Measurements from ENCODE around the gene BMP6. TPM values are rescaled to one million over a fixed set of nuclear protein-coding genes. Genes with fewer than 3 reads are reported as not detected.
"Not testable (repeated sequence)": the region's sequence is repeated elsewhere in the genome, so short reads cannot be mapped to it uniquely, and the experiment has no call there.

The BMP6 gene
- total RNA-seq, 1 donor from 2014 or later: 281 TPM

DNA sequence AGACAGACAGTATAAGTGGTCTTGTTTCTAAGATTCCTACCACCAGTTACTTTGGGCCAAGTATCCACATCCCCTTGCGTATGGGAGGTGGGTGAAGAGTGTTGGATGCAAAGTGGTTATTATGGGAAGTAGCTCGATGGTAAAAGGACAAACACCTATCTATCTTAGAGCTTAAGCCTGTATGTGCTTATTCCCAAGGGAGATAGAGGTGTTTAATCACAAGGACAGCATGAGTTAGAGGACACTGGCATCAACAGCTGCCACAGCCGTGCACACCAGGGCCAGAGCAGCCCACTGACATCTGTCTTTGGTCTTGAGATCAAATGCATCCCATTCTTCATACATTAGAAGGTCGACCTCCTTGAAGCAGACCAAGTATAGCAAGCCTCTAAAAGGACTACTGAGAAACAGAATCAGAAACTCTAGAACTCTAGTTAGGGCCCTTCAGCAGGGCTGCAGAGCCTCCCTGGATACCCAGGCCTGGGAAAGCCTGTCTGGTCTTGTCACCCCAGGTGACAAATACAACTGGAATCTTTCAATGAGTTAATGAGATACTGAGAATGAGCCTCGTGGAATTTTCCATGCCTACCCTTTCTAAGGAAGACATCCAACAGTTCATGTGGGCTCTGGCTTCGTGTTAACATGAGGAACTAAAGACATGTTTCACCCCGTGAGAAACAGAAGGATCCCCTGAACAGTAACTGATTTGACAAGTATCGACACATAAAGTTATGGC lies 156.0 kb downstream of the BMP6 start:
- no peak for DNase-seq (ENCODE audit: low read depth, low spot score)

DNA sequence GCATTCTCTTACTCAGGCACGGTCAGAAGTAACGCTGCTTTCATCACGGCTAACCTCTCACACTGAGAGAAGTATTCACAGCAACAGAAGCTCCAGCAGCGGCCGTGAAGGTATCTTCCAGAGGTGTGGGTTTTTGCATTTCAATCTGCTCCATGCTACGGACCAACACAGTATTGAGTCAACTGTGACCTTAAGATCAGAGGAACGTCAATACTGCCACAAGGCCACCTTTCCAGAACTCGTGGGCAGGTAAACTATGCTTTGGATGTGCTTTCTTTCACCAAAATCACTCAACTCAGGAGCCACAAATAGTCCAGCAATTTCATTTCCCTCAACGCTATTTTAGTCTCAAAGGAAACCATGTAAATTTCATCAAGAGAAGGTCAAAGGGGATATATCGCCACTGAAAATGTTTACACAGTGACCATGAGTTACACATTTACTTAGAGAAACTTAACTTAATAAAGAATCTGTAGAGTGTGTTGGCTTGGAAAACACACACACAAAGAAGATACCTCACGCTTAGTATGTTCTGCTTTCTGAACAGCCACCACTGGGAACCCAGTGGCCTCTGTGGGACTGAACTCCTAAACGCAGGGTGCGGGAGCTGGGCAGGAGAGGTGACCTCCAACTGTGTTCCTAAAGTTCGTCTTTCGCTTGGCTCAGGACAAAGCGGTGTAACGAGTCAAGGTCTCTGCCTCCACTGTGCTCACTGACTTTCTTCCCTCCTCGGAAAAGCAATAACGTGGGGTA lies 156.8 kb downstream of the BMP6 start:
- DNase-seq (ENCODE audit: low read depth, low spot score): no peak

DNA sequence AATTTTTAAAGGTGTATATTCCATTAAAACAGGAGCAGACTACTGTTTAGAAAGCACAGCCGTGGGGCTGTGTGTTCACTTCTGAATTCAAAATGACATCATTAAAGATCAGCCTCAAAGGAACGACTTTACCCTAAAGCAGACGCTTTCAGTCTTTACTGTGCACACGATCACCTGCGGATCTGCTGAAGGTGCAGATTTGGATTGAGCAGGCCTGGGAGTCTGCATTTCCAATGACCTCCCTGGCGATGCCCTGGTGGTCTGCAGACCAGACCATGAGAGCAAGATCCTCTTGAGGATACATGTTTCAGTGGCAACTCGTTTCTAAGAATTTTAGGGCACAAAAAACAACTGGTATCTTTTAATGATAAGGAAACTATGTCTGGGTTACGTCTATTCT lies 157.5 kb downstream of the BMP6 start:
- no peak for DNase-seq (ENCODE audit: low read depth, low spot score)

DNA sequence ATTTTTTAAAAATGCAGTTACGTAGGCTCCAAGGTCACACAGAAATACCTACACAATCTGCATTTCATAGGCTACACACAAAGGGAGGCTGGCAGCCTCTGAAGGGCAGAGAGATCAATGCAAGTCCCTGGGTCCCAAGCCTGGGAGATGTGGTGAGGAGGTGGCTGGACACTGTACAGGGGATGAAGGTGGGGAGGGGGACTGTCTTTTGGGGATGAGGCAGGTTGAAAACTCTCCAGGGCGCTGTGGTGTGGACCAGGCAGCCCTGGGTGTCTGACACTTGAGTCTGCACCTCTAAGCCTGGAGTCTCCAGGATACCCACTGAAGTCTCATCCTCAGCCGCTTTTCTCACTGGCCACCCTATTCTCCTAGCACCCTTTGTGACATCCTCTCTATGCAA lies 160.2 kb downstream of the BMP6 start:
- DNase-seq (ENCODE audit: low read depth, low spot score): no peak

DNA sequence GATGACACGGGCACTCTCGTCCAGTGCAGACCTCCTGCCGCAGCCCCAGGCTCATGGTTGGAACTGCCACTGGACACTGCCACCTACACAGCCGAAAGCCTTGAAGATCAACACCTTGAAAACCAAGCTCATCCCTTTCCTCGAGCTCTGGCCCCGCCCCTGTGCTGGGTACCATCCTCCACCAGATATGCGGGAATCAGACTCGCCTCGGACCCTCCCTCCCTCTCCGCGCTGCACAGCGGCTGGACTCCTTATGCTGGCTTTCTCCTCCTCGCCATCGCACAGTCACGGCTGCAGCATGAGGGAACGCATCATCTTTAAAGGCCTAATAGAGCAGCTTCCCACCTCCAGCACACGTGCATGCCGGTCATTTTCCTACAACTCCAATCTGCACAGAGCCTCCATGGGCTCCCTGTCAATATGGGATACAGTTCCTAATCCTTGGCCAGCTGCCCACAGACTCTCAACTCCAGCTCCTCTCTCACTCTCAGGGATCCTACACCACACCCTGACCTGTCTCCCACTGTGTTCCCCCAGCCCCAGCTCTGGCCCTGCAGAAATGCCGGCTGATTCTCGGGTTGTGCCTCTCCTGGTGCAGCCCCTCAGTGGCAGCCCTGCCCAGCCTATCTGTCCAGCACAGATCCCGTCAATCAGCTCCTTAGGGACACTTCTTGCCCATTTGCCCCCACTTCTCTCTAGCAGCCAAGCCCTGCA lies 161.5 kb downstream of the BMP6 start:
- DNase-seq (ENCODE audit: low read depth, low spot score): no peak

DNA sequence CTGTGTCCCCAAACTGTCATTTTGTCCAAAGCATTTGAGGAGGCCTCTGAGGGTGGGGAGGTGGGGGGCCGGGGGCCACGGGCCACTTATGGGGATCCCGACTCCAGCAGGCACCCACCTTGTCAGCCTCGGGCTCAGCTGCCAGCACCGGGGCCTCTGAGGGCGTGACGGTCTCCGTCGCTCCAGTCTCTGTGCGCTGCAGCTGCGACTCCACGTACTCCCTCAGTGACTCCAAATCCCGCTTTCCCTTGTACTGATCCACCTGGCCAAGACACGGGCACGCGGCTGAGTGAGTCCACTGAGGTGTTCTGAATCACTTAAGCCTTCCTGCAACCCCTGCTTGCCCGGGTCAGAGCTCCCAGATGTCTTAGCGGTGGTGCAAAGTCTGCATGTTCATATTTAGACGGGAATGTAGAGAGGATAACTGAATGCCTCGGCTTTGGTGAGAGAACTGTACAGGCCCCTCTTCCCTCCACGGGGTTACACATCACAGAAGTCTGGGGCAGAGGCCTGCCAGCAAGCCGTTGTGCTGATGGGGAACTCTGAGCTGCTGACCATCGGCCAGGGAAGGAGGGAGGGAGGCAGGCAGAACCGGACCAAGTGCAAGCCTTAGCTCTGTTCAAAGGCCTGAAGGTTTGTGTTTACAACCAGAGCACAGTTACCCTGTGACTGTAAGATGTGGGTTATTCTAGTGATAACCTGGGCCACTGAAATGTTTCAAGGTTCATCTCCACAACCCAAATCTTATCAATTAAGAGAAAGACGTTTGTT lies 162.9 kb downstream of the BMP6 start:
- DNase-seq (ENCODE audit: low read depth, low spot score): no peak

DNA sequence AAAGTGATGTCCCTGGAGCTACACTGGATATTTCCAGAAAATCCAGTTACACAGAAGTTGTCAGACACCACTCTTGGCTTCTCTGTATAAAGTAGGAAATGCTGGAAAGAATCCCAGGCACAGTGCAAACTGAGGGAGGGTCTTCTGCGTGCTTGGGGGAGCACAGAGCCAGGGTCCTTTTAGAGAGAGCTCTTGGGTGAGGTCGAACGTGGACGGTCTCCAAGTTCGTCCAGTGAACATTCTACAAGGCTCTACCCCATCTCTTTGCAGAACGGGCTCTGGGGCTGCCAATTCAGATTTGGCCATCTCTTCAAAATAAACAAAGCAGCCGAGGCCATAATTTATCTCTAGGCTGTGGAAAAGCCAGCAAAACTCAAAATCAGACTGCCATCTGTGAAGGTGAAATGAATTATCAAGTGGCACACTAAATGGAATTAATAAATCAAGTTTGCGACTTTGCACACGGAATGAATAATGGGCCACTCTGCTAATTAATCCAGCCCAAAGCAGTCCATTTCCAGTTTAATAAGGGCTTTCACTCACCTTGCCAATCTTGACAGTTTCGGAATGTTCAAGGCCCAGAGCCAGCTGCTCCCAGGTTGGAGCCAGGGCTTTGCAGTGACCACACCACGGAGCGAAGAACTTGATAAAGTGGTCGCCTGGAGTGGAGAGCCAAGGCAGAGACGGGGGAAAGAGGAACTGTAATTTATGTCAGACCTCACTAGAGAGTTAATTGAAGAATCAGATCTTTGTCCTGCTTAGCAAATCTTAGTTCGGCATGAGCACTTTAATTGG lies 165.4 kb downstream of the BMP6 start:
- no peak for DNase-seq (ENCODE audit: low read depth, low spot score)

DNA sequence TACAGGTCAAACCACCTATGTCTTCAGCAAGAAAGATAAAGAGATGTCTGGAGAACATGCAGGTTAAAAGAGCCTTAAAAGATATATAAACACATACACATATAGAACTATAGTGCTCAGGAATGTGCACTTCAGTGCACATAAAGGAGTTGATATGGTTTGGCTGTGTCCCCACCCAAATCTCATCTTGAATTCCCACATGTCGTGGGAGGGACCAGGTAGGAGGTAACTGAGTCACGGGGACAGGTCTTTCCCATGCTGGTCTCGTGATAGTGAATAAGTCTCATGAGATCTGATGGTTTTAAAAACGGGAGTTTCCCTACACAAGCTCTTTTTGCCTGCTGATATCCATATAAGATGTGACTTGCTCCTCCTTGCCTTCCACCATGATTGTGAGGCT lies 166.5 kb downstream of the BMP6 start:
- DNase-seq (ENCODE audit: low read depth, low spot score): not testable (repeated sequence)

DNA sequence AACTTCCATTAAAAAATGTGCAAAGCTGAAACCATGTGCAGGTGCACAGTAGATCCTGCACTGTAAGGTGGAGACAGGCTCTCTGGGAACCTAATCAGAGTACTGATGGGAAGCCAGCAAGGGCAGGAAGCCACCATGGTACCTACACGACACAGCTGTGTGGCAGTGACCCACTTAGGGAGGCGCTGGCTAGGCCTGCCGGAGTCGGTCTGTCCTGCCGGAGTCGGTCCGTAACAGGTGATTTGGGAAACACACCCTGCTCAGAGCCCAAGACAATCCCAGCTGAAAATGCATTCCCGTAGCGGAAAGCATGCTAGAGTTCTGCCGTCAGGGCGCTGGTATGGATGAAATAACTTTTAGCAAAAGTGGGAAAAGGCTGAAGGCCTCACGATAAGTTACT lies 167.4 kb downstream of the BMP6 start:
- DNase-seq (ENCODE audit: low read depth, low spot score): no peak

DNA sequence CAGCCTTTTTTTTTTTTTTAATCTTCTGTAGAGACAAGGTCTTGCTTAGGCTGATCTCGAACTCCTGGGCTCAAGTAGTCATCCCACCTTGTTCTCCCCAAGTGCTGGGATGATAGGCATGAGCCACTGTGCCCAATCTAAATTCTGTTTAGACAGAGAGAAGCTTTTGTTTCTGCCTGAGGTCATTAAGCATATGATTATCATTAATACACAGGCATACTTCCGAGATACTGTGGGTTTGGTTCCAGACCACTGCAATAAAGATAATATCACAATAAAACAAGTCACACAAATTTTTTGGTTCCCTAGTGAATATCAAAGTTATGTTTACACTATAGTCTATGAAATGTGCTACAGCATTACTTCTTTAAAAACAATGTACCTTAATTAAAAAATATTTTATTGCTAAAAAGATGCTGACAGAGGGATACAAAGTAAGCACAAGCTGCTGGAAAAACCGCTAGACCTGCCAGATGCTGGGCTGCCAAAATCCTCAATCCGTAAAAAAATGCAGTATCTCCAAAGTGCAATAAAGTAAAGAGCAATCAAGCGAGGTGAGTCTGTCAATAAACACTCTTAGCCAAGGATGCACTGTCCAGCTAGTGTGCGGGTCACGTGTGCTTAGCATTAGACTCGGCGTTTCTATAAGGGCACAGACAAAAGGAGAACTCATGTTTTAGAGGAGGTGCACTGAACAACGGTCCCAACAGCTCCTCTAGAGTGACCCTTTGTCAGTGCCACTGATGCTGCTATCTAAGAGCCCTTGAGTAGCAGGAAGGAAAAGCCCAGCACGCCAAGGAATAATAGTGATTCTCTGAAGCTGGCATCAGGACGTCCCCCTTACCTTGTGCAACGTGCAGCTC lies 168.6 kb downstream of the BMP6 start:
- no peak for DNase-seq (ENCODE audit: low read depth, low spot score)

DNA sequence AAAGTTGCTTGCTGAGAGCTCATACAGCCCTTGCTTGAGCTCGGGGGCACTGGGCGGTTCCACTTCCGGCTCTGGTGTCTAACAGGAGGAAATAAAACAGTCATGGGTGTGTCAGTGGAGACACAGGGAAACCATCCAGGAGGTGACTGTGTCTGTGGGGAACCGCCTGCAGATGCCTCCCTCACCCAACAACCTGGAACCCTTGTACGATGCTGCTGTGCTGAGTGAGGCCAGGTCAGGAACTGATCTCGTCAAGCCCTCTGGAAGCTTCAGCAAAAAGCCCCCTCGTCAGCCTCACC lies 169.2 kb downstream of the BMP6 start:
- no peak for DNase-seq (ENCODE audit: low read depth, low spot score)

DNA sequence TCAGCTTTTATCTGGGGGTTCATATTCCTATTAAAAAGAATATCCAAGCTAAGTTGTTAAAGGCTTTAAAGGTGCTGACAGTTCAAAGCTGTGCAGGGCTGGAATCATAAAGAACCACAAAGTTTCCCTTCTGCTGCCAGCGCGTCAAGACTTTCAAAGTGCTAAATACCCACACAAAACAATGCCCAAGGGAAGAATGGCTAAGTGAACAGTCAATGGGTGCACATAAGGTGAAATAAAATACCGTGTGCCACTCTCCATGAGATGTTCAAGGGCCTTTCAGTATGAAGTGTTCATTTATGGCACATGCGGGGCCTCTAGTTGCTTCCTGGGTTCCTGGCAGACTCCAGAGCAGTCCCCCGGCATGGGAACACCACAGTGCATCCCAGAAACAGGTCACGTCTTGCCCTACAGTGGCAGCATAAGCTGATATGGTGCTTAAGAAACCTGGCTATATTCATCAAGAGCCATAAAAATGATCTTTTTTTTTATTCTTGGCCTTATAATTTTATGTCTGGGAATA lies 170.6 kb downstream of the BMP6 start:
- DNase-seq (ENCODE audit: low read depth, low spot score): no peak

DNA sequence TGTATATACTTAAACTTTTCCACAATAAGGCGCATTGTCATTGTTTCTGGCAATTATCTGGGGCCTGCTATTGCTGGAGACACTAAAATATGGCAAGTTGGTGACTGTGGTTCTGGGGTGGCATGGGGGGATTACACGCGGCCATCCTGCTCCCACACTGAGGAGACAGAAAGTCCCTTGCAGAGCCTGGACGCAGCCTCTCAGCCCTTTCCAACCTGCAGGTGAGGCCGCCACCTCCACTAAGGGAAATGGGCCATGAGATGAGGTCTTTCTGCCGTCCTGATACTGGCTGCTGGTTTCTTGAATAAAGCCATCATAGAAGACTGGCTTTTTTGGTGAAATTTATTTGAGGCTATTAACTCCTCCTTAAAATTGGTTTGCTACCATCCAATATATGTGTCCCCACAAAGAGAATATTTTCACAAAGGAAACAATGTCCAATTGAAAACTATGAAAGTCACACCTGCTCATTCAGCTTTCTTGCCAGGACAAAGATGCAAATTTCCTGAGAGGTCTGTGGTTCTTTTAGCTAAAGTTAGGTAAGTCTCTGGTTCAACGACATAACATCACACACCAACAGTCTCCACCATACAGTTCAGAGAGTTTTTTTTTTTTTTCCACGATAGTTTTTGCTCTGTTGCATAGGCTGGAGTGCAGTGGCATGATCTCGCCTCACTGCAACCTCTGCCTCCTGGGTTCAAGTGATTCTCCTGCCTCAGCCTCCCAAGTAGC lies 171.7 kb downstream of the BMP6 start:
- DNase-seq (ENCODE audit: low read depth, low spot score): no peak

DNA sequence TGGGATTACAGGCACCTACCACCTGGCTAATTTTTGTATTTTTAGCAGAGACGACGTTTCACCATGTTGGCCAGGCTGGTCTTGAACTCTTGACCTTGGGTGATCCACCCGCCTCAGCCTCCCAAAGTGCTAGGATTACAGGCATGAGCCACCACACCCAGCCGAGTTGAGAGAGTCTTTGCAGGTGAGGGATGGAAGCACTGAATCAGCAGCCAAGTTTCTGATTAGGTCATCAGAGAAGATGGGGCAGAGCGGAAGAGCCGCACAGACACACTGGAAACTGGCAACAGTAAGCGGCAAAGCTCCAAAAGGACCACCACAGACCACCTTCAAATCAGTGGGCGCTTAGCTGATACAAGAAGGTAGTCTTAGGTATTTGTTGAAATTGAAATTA lies 172.3 kb downstream of the BMP6 start:
- DNase-seq (ENCODE audit: low read depth, low spot score): not testable (repeated sequence)

DNA sequence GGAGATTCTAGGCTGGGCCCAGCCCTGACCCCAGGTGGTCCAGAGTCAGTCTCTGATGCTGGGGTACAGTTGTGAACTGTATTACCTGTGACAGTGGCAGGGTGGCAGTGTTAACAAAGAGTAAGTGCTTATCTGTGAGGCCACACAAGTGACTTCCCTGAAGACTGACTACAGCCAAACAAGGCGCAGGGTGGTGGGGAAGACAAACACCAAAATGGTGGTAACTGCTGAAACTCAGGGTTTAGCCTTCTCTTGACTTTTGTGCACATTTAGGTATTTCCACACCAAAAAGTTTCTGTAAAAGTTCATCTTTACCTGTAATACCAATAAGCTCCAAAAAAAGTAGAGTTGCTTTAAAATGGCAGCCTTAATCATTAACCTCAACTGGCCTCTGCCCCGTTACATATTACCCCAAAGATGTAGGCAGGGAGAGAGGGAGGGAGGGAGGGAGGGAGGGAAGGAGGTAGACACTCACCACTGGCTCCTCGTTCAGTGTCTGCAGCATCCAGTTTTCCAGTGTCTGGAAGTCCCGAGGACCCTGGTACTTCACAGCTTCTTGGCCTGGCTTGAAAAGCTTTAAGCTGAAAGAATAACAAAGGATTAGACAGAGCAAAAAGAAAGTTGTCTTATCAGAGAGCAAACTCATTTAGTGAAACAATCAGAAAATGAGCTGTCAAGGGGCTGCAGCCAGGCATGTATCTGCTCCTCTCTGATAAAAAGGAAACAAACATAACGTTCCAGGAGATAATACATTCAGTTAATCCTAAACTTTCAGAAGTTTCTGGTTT lies 173.4 kb downstream of the BMP6 start:
- no peak for DNase-seq (ENCODE audit: low read depth, low spot score)

DNA sequence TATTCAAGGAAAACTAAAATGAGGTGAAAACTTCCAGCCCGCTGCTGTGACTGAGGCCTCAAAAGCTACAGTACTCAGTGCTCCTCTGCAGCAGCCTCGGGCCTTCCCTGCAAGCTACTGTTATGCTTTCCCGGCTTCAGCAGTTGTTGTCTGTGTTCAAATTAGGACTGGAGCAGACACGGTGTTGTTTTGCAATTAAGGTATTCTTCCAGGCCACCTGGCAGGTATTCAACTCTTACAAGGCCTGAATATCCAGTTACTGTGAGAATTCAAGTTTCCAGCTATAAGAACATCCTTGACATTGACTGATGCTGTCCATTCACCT lies 174.0 kb downstream of the BMP6 start:
- DNase-seq (ENCODE audit: low read depth, low spot score): no peak

DNA sequence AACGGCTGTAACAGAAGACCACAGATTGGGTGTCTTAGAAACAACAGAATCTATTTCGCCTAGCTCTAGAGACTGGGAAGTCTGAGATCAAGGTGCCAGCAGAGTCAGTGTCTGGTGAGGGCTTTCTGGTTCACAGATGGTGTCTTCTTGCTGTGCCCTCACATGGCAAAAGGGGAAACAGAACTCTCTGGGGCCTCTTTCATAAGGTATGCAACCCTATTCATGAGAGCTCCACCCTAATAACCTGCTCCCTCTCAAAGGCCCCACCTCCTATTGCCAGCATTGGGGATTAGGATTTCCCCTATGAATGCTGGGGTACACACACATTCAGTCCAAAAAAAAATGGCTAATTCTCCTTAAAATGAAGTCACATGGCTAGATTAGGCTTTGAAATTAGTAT lies 174.7 kb downstream of the BMP6 start:
- DNase-seq (ENCODE audit: low read depth, low spot score): no peak

DNA sequence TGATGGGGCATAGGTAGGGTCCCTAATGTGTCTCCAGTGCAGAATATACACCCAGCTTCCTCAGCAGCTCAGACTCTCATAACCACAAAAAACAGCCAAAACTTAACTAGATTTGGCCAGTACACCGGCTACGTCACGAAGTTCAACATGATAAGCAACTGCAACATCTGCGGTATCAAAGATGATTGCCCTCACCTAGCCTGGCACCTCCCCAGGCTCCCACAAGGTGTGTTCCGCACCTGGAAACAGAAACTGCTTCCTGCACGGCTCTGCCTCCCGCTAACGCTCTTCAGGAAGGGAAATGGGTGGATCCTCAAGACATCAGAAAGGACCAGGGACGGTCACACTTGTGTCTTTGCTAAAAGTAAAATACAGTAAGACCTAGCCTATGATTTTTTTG lies 175.2 kb downstream of the BMP6 start:
- no peak for DNase-seq (ENCODE audit: low read depth, low spot score)

DNA sequence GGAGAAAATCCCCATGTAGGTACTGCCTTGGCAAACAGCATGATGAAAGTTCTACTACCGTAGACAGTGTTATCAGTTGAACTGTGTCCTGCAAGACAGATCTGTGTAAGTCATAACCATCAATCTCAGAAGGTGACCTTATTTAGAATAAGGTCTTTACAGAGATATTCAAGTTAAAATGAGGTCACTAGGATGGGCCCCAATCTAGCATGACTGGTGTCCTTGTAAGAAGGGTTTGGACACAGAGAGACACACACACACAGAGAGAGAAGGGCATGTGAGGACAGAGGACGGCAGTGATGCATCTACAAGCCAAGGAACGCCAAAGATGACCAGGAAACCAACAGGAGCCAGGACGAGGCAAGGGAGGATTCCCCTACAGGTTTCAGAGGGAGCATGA lies 175.9 kb downstream of the BMP6 start:
- DNase-seq (ENCODE audit: low read depth, low spot score): no peak

All from pulmonary artery endothelial cell (primary cell).